GM12873 (cell line): ENCODE results near the gene ENO1.

ENCODE experiments used
- TF ChIP-seq, protein P1 (sequence below): IDR thresholded peaks from 2 replicates; pipeline ENCODE4 v1.5.1; 2012; ENCODE audit warnings: low read depth, mild to moderate bottlenecking, moderate library complexity, low read length, control low read depth; ENCODE audit not compliant: insufficient read depth; ENCODE audit errors: missing control alignments

Gene ENO1

DNA sequence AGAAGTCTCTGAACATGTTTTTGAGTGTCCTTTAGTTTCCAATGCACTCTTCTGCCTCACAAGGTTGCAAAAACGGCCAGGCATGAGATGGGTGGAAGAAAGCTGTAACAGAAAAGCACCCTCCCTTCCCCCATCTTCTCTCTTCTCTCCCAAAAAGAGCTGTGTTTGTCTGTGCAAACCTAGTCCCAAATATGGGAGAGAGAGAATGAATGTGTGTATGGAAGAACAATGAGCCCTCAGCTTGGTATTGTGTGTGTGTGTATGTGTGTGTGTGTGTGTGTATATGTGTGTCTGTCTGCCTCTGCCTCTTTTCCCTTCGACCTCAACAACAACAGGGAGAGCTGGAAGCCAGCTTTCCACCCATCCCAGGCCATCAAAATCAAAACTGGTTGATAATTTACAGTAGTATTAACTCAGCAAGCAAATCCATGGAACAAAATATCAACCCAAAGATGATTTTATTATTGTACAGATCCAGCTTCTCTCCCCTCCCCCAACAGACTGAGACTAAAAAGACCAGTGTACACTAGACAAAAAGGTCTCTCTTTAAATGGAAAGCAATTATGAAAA, 62.8 kb downstream of the ENO1 start:
- TF ChIP-seq, protein P1, sequence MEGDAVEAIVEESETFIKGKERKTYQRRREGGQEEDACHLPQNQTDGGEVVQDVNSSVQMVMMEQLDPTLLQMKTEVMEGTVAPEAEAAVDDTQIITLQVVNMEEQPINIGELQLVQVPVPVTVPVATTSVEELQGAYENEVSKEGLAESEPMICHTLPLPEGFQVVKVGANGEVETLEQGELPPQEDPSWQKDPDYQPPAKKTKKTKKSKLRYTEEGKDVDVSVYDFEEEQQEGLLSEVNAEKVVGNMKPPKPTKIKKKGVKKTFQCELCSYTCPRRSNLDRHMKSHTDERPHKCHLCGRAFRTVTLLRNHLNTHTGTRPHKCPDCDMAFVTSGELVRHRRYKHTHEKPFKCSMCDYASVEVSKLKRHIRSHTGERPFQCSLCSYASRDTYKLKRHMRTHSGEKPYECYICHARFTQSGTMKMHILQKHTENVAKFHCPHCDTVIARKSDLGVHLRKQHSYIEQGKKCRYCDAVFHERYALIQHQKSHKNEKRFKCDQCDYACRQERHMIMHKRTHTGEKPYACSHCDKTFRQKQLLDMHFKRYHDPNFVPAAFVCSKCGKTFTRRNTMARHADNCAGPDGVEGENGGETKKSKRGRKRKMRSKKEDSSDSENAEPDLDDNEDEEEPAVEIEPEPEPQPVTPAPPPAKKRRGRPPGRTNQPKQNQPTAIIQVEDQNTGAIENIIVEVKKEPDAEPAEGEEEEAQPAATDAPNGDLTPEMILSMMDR, result no peak

DNA sequence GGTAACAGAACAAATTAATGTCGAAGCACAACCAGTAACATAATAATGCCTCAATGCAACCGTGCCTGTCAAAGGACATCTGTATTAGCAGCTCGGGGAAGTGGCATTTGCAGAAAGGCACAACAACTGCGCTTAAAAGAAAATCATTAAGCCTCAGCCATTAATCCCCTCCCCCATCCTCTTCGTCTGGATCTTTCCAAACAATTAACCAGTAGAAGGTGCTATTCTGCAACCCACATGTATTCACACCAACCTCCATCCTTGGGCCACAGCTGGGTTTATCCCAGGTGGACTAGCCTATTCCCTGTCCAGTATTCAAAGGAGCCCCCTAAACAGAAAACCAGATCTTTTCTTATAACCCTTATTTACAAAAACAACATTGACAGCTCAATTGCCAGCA, 63.6 kb downstream of the ENO1 start:
- TF ChIP-seq, protein P1, result no peak

DNA sequence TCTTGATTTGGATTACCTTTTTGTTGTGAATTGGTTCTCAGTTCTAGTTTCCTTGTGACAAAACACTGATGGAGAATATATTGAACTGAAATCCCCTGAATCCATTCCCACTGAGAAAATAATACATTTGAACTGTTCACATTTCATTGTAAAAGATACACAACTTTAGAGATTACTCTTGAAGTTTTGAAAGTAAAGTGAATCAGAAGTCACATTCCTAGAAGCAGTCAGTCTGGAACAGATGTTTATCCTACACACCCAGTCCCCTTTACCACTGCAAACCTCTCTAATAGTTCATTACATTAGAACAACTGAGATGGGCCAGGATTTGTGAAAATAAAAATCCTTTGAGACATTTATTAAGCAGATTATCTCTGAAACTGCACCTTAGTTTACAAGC, 64.5 kb downstream of the ENO1 start:
- TF ChIP-seq, protein P1, result no peak

DNA sequence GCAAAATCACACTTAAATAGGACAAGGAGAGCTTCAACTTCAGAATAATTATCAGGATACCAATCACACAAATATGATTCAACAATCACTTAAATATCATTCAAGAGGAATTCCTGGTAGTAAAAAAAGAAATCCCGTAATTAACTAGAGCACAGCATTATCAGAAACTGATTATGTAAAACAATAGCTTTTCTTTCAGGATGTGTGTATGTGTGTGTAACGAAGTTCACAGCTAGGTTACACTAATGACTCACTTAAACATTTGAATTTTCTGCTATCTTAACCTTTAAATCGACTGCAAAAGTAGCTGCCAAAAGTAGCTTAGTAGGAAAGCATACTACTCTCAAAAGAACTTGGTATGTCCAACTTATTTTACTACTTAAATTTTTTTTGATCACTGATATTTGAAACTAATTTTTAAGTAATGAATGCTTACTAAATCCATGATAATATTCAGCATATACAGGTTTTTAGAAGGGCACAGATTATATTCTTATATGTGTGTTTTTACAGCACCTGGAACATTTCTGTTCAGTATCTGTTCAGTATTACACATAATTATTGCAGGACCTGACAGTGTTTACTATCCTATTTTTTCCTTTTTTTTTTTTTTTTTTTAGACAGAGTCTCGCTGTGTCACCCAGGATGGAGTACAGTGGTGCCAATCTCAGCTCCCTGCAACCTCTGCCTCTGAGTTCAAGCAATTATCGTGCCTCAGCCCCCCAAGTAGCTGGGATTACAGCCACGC, 65.3 kb downstream of the ENO1 start:
- TF ChIP-seq, protein P1, result no peak

DNA sequence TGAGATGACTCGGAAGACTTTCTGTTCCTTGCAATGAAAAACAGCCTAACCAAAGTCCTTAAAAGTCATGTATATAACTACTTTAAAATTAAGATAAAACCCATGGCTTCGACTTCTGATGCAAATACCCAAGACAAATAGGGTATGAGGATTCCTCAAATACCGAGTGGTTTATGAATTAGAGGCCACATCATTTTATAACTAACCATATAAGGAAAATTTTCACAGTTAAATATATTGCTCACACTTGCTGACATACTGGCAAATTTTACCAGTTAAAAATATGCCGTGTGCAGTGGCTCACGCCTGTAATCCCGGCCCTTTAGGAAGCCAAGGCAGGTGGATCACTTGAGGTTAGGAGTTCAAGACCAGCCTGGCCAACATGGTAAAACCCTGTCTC, 66.4 kb downstream of the ENO1 start:
- TF ChIP-seq, protein P1, result no peak
